GM20000 (cell line): ENCODE measurements around the gene ASIC3.
"Not testable (repeated sequence)": the region's sequence is repeated elsewhere in the genome, so short reads cannot be mapped to it uniquely, and the experiment has no call there.

Experiments
- DNase-seq: peaks from one replicate; pipeline ENCODE4 v3.0.0; 2012; ENCODE audit warnings: low spot score
- CTCF ChIP-seq: IDR thresholded peaks from 2 replicates; pipeline ENCODE4 v1.5.1; 2012; ENCODE audit warnings: mild to moderate bottlenecking, control low read depth; ENCODE audit errors: extremely low read depth, missing control alignments

Gene ASIC3

DNA sequence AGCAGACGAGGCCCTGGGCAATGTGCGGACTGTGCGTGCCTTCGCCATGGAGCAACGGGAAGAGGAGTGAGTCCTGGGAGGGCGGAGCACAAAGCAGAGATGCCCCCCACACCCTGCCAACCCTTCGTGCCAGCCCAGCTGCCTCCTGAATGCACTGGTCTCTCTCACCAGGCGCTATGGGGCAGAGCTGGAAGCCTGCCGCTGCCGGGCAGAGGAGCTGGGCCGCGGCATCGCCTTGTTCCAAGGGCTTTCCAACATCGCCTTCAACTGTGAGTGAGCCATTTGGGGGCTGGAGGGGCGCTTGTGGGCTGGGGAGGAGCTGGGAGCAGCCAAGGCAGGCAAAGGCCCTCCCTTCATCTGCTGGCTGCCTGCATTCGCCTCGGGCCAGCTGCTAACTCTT, 12.4 kb upstream of the ASIC3 start:
- DNase-seq = no peak
- TF ChIP-seq CTCF = no peak

- DNase-seq = no peak
- no peak for TF ChIP-seq CTCF
Measured at GRCh38 chr7:151038951-151039849, 9.1 kb upstream of the ASIC3 start.

DNA sequence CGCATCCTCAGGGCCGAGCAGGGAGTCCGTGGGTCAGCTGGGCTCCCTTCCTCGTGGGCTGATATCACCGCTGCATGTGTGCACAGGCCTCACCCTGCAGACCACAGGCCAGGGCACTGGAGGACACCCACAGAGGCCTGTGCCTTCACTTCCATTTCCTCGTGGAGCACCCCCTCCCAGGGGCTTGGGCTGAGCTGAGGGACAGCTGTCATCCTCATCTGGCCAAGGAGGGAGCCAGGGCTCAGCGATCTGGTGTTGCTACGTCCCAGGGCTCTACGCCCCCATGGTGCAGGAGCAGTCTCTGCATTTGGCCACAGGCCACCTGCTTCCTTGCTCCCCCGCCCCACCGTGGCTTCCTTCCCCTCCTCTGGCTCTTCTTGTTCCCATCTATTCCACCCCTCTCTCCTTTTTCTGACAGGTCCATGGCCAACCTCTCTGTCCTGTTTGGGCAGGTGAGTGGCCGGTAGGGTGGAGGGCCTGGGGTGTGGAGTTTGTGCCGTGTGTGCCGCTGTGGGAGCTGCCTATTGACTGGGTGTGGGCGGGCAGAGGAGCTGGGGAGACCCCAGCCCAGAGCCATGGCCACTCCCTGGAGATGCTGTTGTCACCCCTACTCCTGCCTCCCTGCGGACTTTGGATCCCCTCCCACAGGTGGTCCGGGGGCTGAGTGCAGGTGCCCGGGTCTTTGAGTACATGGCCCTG, 8.3 kb upstream of the ASIC3 start:
- TF ChIP-seq CTCF = no peak
- no peak for DNase-seq

DNA sequence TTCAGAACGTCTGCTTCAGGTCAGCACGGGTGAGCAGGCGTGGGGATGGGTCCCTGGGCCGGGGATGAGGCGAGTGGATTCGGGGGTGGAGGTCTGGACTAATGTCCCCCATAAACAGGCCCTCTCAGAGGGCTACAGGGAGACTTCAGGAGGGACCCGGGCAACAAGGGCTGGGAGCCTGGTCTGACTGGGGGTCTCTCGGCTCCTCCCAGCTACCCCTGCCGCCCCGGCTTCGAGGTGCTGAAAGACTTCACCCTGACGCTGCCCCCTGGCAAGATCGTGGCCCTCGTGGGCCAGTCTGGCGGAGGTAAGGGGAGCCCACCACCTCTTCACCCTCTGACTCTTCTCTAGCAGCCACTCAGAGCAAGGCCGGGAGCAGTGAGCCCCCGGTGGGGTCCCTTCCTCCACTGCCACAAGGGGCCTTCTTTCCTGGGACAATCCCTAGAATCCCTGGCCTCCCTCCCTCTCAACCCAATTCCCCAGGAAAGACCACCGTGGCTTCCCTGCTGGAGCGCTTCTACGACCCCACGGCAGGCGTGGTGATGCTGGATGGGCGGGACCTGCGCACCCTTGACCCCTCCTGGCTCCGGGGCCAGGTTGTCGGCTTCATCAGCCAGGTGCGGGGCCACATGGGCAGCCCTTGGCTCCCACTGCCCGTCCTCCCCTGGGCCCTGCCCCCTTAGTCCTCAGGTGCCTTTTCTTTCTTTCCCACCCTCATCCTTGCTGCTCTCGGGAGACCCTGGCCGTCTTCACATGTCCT, 7.5 kb upstream of the ASIC3 start:
- DNase-seq = no peak
- no peak for TF ChIP-seq CTCF

DNA sequence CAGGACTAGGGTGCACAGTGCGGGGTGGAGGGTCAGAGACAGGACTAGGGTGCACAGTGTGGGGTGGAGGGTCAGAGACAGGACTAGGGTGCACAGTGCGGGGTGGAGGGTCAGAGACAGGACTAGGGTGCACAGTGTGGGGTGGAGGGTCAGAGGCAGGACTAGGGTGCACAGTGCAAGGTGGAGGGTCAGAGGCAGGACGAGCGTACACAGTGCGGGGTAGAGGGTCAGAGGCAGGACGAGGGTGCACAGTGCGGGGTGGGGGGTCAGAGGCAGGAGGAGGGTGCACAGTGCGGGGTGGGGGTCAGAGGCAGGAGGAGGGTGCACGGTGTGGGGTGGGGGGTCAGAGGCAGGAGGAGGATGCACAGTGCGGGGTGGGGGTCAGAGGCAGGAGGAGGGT, 4.9 kb upstream of the ASIC3 start:
- not testable (repeated sequence) for DNase-seq

- no peak for TF ChIP-seq CTCF
- DNase-seq = no peak
Measured at GRCh38 chr7:151043959-151044358, 4.4 kb upstream of the ASIC3 start.

DNA sequence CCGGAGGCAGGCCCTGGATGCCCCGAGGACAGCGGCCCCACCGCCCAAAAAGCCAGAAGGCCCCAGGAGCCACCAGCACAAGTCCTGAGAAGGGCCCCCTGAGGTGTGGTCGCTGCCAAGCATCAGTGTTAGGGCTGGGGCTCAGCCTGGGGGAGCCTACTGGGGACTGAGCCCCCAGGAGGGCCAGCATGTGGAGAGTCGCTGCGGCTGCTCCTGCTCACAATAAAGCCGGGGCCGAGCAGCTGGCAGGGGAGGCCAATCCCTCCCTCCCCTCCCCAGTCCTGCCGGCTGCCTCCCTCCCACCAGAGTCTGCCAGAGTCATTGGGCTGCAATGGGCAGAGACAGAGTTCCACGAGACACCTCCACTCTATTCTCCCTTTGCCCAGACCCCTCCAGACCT, 3.1 kb upstream of the ASIC3 start:
- no peak for DNase-seq
- TF ChIP-seq CTCF = no peak
